C4-2B (cell line): ENCODE results near the gene LRFN4.

ENCODE experiments used
- CTCF ChIP-seq: fragments of 450-650 bp; conservative IDR thresholded peaks from 2 replicates; pipeline ENCODE4 v1.5.1; 2017; ENCODE audit warnings: mild to moderate bottlenecking
- ZFX ChIP-seq: fragments of 450-650 bp; IDR thresholded peaks from 2 replicates; pipeline ENCODE4 v1.6.1; 2017

DNA sequence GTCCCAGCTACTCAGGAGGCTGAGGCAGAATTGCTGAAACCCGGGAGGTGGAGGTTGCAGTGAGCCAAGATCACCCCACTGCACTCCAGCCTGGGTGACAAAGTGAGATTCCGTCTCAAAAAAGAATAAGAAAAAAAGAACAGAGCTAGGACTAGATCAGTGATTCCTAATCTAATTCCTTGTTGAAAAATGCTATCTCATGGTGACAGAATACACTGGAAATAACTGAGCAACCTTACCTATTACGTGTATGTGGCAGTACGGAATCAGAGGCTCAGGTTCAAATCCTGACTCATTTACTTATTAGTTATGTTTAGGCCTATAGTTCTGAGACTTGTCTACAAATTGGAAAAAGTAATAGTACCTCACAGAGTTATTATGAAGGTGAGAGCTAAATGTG, 33.2 kb upstream of the LRFN4 start:
- no peak for TF ChIP-seq CTCF
- TF ChIP-seq ZFX: no peak
